ENCODE results near the gene UBASH3A. TPM values are rescaled to one million over a fixed set of nuclear protein-coding genes. Genes with fewer than 3 reads are reported as not detected.

The UBASH3A gene
- total RNA-seq, 1 donor from 2014 or later: not detected

DNA sequence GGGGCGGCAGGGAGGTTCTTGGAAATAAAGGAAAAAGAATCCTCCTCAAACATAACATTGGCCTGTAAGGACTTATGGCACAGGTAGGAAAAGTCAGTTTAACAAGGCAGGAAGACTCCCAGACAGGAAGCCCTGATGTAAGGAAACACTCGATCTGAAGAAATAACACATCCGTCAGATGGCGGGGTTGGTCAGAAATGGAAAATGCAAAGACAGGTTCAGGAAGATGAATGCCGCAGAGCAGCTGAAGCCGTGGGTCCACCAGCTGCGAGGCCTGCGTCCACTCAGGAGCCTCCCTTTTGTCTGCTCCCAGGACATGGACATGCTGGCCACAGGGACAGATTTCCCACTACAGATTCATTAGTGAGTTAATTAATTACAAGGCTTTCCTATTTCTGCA, 88.5 kb downstream of the UBASH3A start:
- peaks cover 11% of the 10 kb centered on the region for H3K27me3 ChIP-seq
- H4K20me1 ChIP-seq (ENCODE audit: low read depth): no peaks in the 10 kb centered on the region
- no peak overlapping the region for H3K4me2 ChIP-seq
- H2AFZ ChIP-seq (replicated peaks): no peak overlapping the region
- no peaks in the 10 kb centered on the region for H3K9me3 Mint-ChIP-seq
- no peak overlapping the region for H3K4me3 Mint-ChIP-seq
- peaks cover 4% of the 10 kb centered on the region for H3K27me3 Mint-ChIP-seq (ENCODE audit: insufficient read depth, low read depth)
- H3K4me3 ChIP-seq: no peak overlapping the region
- H3K79me2 ChIP-seq (ENCODE audit: low read depth): no peaks in the 10 kb centered on the region
- H3K4me1 Mint-ChIP-seq: peaks cover 11% of the 10 kb centered on the region
- H3F3A ChIP-seq (ENCODE audit: low read depth): peaks cover 4% of the 10 kb centered on the region
- H3K9ac ChIP-seq: no peak overlapping the region
- DNase-seq (ENCODE audit: low spot score): no peak
- H3K36me3 Mint-ChIP-seq: no peaks in the 10 kb centered on the region
- H3K36me3 ChIP-seq: no peaks in the 10 kb centered on the region
- TF ChIP-seq, protein P1, sequence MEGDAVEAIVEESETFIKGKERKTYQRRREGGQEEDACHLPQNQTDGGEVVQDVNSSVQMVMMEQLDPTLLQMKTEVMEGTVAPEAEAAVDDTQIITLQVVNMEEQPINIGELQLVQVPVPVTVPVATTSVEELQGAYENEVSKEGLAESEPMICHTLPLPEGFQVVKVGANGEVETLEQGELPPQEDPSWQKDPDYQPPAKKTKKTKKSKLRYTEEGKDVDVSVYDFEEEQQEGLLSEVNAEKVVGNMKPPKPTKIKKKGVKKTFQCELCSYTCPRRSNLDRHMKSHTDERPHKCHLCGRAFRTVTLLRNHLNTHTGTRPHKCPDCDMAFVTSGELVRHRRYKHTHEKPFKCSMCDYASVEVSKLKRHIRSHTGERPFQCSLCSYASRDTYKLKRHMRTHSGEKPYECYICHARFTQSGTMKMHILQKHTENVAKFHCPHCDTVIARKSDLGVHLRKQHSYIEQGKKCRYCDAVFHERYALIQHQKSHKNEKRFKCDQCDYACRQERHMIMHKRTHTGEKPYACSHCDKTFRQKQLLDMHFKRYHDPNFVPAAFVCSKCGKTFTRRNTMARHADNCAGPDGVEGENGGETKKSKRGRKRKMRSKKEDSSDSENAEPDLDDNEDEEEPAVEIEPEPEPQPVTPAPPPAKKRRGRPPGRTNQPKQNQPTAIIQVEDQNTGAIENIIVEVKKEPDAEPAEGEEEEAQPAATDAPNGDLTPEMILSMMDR (IDR thresholded peaks at IDR 0.05): no peak
- TF ChIP-seq EZH2 (IDR thresholded peaks at IDR 0.05): no peak
- no peak for TF ChIP-seq EZH2phosphoT487 (IDR thresholded peaks at IDR 0.05)
- H3K4me1 ChIP-seq: peaks cover 5% of the 10 kb centered on the region
- H3K27ac ChIP-seq: no peak overlapping the region
- H3K9me3 ChIP-seq (ENCODE audit: low read depth): no peaks in the 10 kb centered on the region
- no peak overlapping the region for H3K27ac Mint-ChIP-seq

DNA sequence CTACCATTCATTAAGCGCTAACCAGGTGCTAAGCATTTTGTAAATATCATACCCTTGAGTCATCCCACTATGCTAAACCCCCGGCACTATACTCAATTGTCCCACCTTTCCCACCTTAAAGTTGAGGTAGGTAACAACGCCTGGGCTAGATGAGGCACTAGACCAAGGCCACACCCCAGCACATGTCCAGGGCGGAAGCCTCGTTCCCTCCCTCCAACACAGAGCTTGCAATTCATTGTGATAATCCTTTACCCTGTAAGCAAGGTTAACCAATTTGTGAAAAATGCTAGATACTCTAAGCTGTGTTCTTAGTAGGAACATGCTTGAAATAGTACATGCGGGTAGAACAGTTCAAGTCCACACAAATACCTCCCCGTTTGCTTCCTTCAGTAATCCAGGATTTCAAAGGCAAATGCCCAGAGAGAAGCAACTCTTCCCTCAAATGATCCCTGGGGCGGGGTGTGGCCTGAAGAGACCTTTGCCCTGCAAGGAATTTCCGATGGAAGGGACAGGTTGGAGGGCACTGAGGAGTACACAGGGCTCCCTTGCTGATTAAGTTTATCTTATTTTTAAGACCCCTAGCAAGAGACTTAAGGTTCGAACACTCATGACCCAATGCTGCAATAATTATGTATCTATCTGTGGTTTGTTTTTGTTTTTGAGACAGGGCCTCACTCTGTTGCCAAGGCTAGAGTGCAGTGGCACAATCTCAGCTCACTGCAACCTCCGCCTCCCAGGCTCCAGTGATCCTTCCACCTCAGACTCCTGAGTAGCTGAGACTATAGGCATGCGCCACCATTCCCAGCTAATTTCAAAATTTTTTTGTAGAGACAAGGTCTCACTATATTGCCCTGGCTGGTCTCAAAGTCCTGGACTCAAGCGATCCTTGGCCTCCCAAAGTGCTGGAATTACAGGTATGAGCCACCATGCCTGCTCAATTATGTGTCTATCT, 89.7 kb downstream of the UBASH3A start:
- Histone ChIP-seq H3K4me3 (no peak overlapping the region), H4K20me1 (ENCODE audit: low read depth) (no peaks in the 10 kb centered on the region), H3K36me3 (no peaks in the 10 kb centered on the region), H3K9me3 (ENCODE audit: low read depth) (no peaks in the 10 kb centered on the region), H3K27me3 (peaks cover 11% of the 10 kb centered on the region), H3K4me2 (no peak overlapping the region), H3K79me2 (ENCODE audit: low read depth) (no peaks in the 10 kb centered on the region), H2AFZ (replicated peaks) (no peak overlapping the region), H3K4me1 (peaks cover 9% of the 10 kb centered on the region), H3F3A (ENCODE audit: low read depth) (peaks cover 4% of the 10 kb centered on the region), H3K27ac (no peak overlapping the region), H3K9ac (no peak overlapping the region)
- Mint-ChIP-seq H3K9me3 (no peaks in the 10 kb centered on the region), H3K36me3 (no peaks in the 10 kb centered on the region), H3K27ac (no peak overlapping the region), H3K4me1 (peaks cover 13% of the 10 kb centered on the region), H3K27me3 (ENCODE audit: insufficient read depth, low read depth) (peaks cover 4% of the 10 kb centered on the region), H3K4me3 (no peak overlapping the region)
- TF ChIP-seq EZH2phosphoT487 (IDR thresholded peaks at IDR 0.05) (no peak), EZH2 (IDR thresholded peaks at IDR 0.05) (no peak)
- TF ChIP-seq, protein P1 (IDR thresholded peaks at IDR 0.05): no peak
- DNase-seq (ENCODE audit: low spot score): no peak

DNA sequence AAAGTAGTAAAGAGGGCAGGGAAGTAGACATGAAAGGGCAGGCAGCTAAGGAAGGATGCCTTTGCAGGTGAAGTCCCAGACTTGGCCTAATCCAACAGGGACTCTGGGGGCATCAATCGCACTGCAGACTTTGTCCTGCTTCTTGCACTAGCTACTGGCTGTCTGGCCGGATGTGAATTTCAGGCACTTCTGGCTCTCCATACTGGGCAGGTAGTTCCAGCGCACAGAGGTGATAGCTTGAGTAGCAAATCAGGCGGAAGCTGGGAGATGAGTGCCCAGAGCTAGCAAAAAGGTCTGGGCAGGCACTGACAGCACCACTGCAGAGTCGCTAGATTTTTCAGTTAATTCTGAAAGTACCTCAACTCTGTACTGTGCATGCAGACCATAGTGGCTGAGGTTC, 91.3 kb downstream of the UBASH3A start:
- H3K79me2 ChIP-seq (ENCODE audit: low read depth): no peaks in the 10 kb centered on the region
- Mint-ChIP-seq H3K27me3 (ENCODE audit: insufficient read depth, low read depth) (peaks cover 4% of the 10 kb centered on the region), H3K9me3 (no peaks in the 10 kb centered on the region), H3K36me3 (no peaks in the 10 kb centered on the region), H3K4me3 (no peak overlapping the region), H3K4me1 (peaks cover 28% of the 10 kb centered on the region), H3K27ac (no peak overlapping the region)
- no peak overlapping the region for H3K4me2 ChIP-seq
- H2AFZ ChIP-seq (replicated peaks): no peak overlapping the region
- no peak overlapping the region for H3K27ac ChIP-seq
- H3K4me1 ChIP-seq: peaks cover 16% of the 10 kb centered on the region
- DNase-seq (ENCODE audit: low spot score): no peak
- no peaks in the 10 kb centered on the region for H3K9me3 ChIP-seq (ENCODE audit: low read depth)
- H3K36me3 ChIP-seq: no peaks in the 10 kb centered on the region
- H3F3A ChIP-seq (ENCODE audit: low read depth): peaks cover 10% of the 10 kb centered on the region
- H4K20me1 ChIP-seq (ENCODE audit: low read depth): no peaks in the 10 kb centered on the region
- no peak overlapping the region for H3K4me3 ChIP-seq
- H3K27me3 ChIP-seq: peaks cover 11% of the 10 kb centered on the region
- no peak overlapping the region for H3K9ac ChIP-seq
- TF ChIP-seq EZH2phosphoT487 (IDR thresholded peaks at IDR 0.05): no peak
- TF ChIP-seq, protein P1 (IDR thresholded peaks at IDR 0.05): no peak
- no peak for TF ChIP-seq EZH2 (IDR thresholded peaks at IDR 0.05)
